GM21576 (cell line): ENCODE measurements around the gene GPC3.
"Not testable (repeated sequence)": the region's sequence is repeated elsewhere in the genome, so short reads cannot be mapped to it uniquely, and the experiment has no call there.

Source experiments
- ATAC-seq: cut with Tn5 transposase; IDR thresholded peaks from one replicate; pipeline ENCODE4 v1.9.1; 2021; ENCODE audit warnings: mild to moderate bottlenecking, moderate library complexity; ENCODE audit not compliant: unreplicated experiment

The GPC3 gene

GRCh38 chrX:133535066-133535465 lies 450.3 kb downstream of the GPC3 start:
- ATAC-seq = no peak

GRCh38 chrX:133534172-133534571 lies 451.2 kb downstream of the GPC3 start:
- no peak for ATAC-seq

GRCh38 chrX:133533249-133533648 lies 452.1 kb downstream of the GPC3 start:
- no peak for ATAC-seq

GRCh38 chrX:133530960-133531359 lies 454.4 kb downstream of the GPC3 start:
- ATAC-seq = no peak

GRCh38 chrX:133529578-133529977 lies 455.8 kb downstream of the GPC3 start:
- ATAC-seq = no peak

GRCh38 chrX:133527825-133528224 lies 457.6 kb downstream of the GPC3 start:
- no peak for ATAC-seq

- ATAC-seq = no peak
These were observed 458.0 kb downstream of the GPC3 start for GRCh38 chrX:133527415-133527814.

- not testable (repeated sequence) for ATAC-seq
These were observed 458.6 kb downstream of the GPC3 start for GRCh38 chrX:133526773-133527172.

- no peak for ATAC-seq
These were observed 461.9 kb downstream of the GPC3 start for GRCh38 chrX:133523526-133523925.

- ATAC-seq = no peak
These were observed 462.3 kb downstream of the GPC3 start for GRCh38 chrX:133523081-133523487.

- ATAC-seq = no peak
These were observed 468.7 kb downstream of the GPC3 start for GRCh38 chrX:133516686-133517085.

GRCh38 chrX:133514486-133514885 lies 470.9 kb downstream of the GPC3 start:
- ATAC-seq = no peak

GRCh38 chrX:133513123-133513522 lies 472.3 kb downstream of the GPC3 start:
- ATAC-seq = no peak

GRCh38 chrX:133511041-133511440 lies 474.4 kb downstream of the GPC3 start:
- ATAC-seq = no peak

GRCh38 chrX:133497356-133497755 lies 488.0 kb downstream of the GPC3 start:
- no peak for ATAC-seq

GRCh38 chrX:133495464-133496391 lies 489.7 kb downstream of the GPC3 start:
- ATAC-seq = no peak

GRCh38 chrX:133493366-133493765 lies 492.0 kb downstream of the GPC3 start:
- no peak for ATAC-seq

GRCh38 chrX:133490955-133491354 lies 494.4 kb downstream of the GPC3 start:
- ATAC-seq = no peak
